ENCODE measurements around the gene CHN2.

- TF ChIP-seq REST (IDR thresholded peaks at IDR 0.05; ENCODE audit: low read depth, low read length) (no peak), YY1 (IDR thresholded peaks at IDR 0.05; ENCODE audit: low read depth) (no peak)
Measured at GRCh38 chr7:29367784-29368183, 173.2 kb downstream of the CHN2 start.
